HG02938 (cell line): ENCODE measurements around the gene CDKL2.
"Not testable (repeated sequence)": the region's sequence is repeated elsewhere in the genome, so short reads cannot be mapped to it uniquely, and the experiment has no call there.

ENCODE experiments used
- ATAC-seq: cut with Tn5 transposase; IDR thresholded peaks from one replicate; pipeline ENCODE4 v1.9.1; 2021; ENCODE audit warnings: mild to moderate bottlenecking, moderate library complexity; ENCODE audit not compliant: unreplicated experiment

CDKL2 gene

GRCh38 chr4:75630174-75630936, at the start of gene CDKL2:
CDKL2 (minus strand) TSS chr4:75630528; CDS start chr4:75625988, 4,540 bp downstream.
- peak; percentile 95 for ATAC-seq

- ATAC-seq = no peak
Observed at GRCh38 chr4:75678965-75679364, 48.6 kb upstream of the CDKL2 start.

GRCh38 chr4:75678473-75678872, 48.1 kb upstream of the CDKL2 start:
- no peak for ATAC-seq

GRCh38 chr4:75675004-75675531, 44.7 kb upstream of the CDKL2 start:
- ATAC-seq = no peak

GRCh38 chr4:75673959-75674328, 43.6 kb upstream of the CDKL2 start:
- ATAC-seq = no peak

- peak; percentile 93 for ATAC-seq
Observed at GRCh38 chr4:75673027-75673958, 43.0 kb upstream of the CDKL2 start, which contains the start of gene G3BP2. G3BP2 (minus strand) TSS chr4:75673411; CDS start chr4:75662025, 11,386 bp downstream.

GRCh38 chr4:75672461-75673026, 42.2 kb upstream of the CDKL2 start:
- ATAC-seq = peak; percentile 20

- no peak for ATAC-seq
Observed at GRCh38 chr4:75671802-75672421, 41.6 kb upstream of the CDKL2 start.

- ATAC-seq = no peak
Observed at GRCh38 chr4:75668596-75668995, 38.3 kb upstream of the CDKL2 start.

GRCh38 chr4:75667636-75668035, 37.3 kb upstream of the CDKL2 start:
- ATAC-seq = not testable (repeated sequence)

GRCh38 chr4:75666299-75666698, 36.0 kb upstream of the CDKL2 start:
- no peak for ATAC-seq

GRCh38 chr4:75664604-75665003, 34.3 kb upstream of the CDKL2 start:
- not testable (repeated sequence) for ATAC-seq

- ATAC-seq = no peak
Observed at GRCh38 chr4:75662626-75663025, 32.3 kb upstream of the CDKL2 start.

- no peak for ATAC-seq
Observed at GRCh38 chr4:75660491-75660890, 30.2 kb upstream of the CDKL2 start.

- ATAC-seq = no peak
Observed at GRCh38 chr4:75659512-75660031, 29.2 kb upstream of the CDKL2 start.

GRCh38 chr4:75658876-75659275, 28.5 kb upstream of the CDKL2 start:
- ATAC-seq = no peak

- no peak for ATAC-seq
Observed at GRCh38 chr4:75655562-75655961, 25.2 kb upstream of the CDKL2 start.

- ATAC-seq = no peak
Observed at GRCh38 chr4:75654905-75655304, 24.6 kb upstream of the CDKL2 start.

- ATAC-seq = no peak
Observed at GRCh38 chr4:75653845-75654503, 23.6 kb upstream of the CDKL2 start.

- no peak for ATAC-seq
Observed at GRCh38 chr4:75644095-75644494, 13.8 kb upstream of the CDKL2 start.
